ENCODE data around the gene HSCB.
"Not testable (repeated sequence)": the region's sequence is repeated elsewhere in the genome, so short reads cannot be mapped to it uniquely, and the experiment has no call there.

The HSCB gene

GRCh38 chr22:28741200-28741784, 547 bp upstream of the HSCB start:
- no peak for DNase-seq

- no peak for DNase-seq
Observed at GRCh38 chr22:28742562-28742962, 723 bp downstream of the HSCB start.

- no peak for DNase-seq
Observed at GRCh38 chr22:28743852-28744251, 2.0 kb downstream of the HSCB start.

GRCh38 chr22:28750471-28750881, 8.6 kb downstream of the HSCB start:
- no peak for DNase-seq

- not testable (repeated sequence) for DNase-seq
Observed at GRCh38 chr22:28754512-28754911, 12.7 kb downstream of the HSCB start.

- DNase-seq: no peak
Observed at GRCh38 chr22:28759861-28760560, 18.2 kb downstream of the HSCB start.

- no peak for DNase-seq
Observed at GRCh38 chr22:28761449-28761755, 19.6 kb downstream of the HSCB start.

GRCh38 chr22:28762000-28762399, 20.2 kb downstream of the HSCB start:
- not testable (repeated sequence) for DNase-seq

GRCh38 chr22:28766628-28767027, 24.8 kb downstream of the HSCB start:
- DNase-seq: no peak

GRCh38 chr22:28768701-28769393, 27.0 kb downstream of the HSCB start:
- no peak for DNase-seq

GRCh38 chr22:28769394-28770085, 27.7 kb downstream of the HSCB start:
- no peak for DNase-seq

GRCh38 chr22:28771195-28771791, 29.5 kb downstream of the HSCB start:
- DNase-seq: no peak

GRCh38 chr22:28772633-28773460, 31.0 kb downstream of the HSCB start, which contains the start of gene CCDC117:
TSS of gene CCDC117 (plus strand) at chr22:28772695. CDS start at chr22:28772850, 155 bp downstream.
- peak; percentile 27 for DNase-seq

GRCh38 chr22:28773461-28773867, 31.6 kb downstream of the HSCB start:
- DNase-seq: no peak

GRCh38 chr22:28774378-28774777, 32.5 kb downstream of the HSCB start:
- DNase-seq: no peak

- no peak for DNase-seq
Observed at GRCh38 chr22:28779833-28780232, 38.0 kb downstream of the HSCB start.

GRCh38 chr22:28780296-28780695, 38.5 kb downstream of the HSCB start:
- no peak for DNase-seq

GRCh38 chr22:28783786-28784671, 42.2 kb downstream of the HSCB start:
- no peak for DNase-seq

- no peak for DNase-seq
Observed at GRCh38 chr22:28788601-28789000, 46.8 kb downstream of the HSCB start.

GRCh38 chr22:28791124-28791523, 49.3 kb downstream of the HSCB start:
- DNase-seq: no peak

- DNase-seq: no peak
Observed at GRCh38 chr22:28791841-28792490, 50.1 kb downstream of the HSCB start.

Measured in cortex of kidney (tissue), 1 donor.